HCT116 (cell line): Measurements from ENCODE around the gene PRICKLE2. TPM values are rescaled to one million over a fixed set of nuclear protein-coding genes. Genes with fewer than 3 reads are reported as not detected.

ENCODE experiments used
- ATAC-seq: fragments of 200-7000 bp; cut with Tn5 transposase; 2 replicates; pipeline ENCODE4 v1.9.1; 2020; ENCODE audit warnings: mild to moderate bottlenecking, moderate library complexity
- BruUV-seq: library from RNA; stranded (reverse); fragments of 400-500 nt; replicated peaks from 2 replicates; lab custom pipeline; 2021; lab: Mats Ljungman, UMichigan
- CTCF ChIA-PET: fragments of 300-600 bp; sonication (Branson Sonifier 250); formaldehyde crosslinking; loops from one replicate; lab custom pipeline; 2021; ENCODE audit warnings: antibody characterized with exemption; lab: Charles Lee
- POLR2A ChIA-PET: fragments of 300-600, 350-600 bp; sonication (Branson Sonifier 250); formaldehyde crosslinking; loops from one replicate; lab custom pipeline; 2021; ENCODE audit warnings: antibody characterized with exemption; lab: Charles Lee
- RAD21 ChIA-PET, 2 experiments: fragments of 300-600 bp; sonication (Branson Sonifier 250); formaldehyde crosslinking; loops; one replicate each; lab custom pipeline; 2023; ENCODE audit warnings: low total read pairs in 2 of 2; ENCODE audit not compliant: uncharacterized antibody in 2 of 2, unreplicated experiment in 2 of 2, low non-redundant PET in 1 of 2; lab: Charles Lee
- DNase-seq: peaks from one replicate; pipeline ENCODE4 v3.0.0-alpha.2; 2010; ENCODE audit warnings: low read depth, low spot score
- H2AFZ ChIP-seq: fragments of 200-600 bp; shearing (Covaris generic), sonication (generic); 2 replicates; pipeline ENCODE4 v1.6.1; 2017; ENCODE audit warnings: low read depth, mixed run types, mixed read lengths, antibody characterized with exemption, low read length; ENCODE audit not compliant: poor library complexity, severe bottlenecking
- H3K27ac ChIP-seq: 2 replicates; pipeline ENCODE4 v1.5.1; 2012; ENCODE audit warnings: low read depth, low read length
- H3K27me3 ChIP-seq: fragments of 200-600 bp; sonication (generic); 2 replicates; pipeline ENCODE4 v1.6.1; 2016; ENCODE audit warnings: mixed run types, low read length, mixed read lengths; ENCODE audit not compliant: insufficient read depth
- H3K36me3 ChIP-seq, 2 experiments: fragments of 200-500 bp in 1 of 2; fragments of 200-600 bp in 1 of 2; sonication (Bioruptor generic) in 1 of 2; sonication (generic) in 1 of 2; 2 replicates each; pipeline versions ENCODE4 v1.5.1 to v1.6.1; 2014 to 2016; ENCODE audit warnings: low read length in 2 of 2, inconsistent platforms in 1 of 2, mixed read lengths in 1 of 2, mixed run types in 1 of 2; ENCODE audit not compliant: insufficient read depth in 2 of 2, control insufficient read depth in 1 of 2
- H3K4me1 ChIP-seq, 2 experiments: fragments of 200-600 bp in 1 of 2; sonication (generic) in 1 of 2; 2 replicates each; pipeline versions ENCODE4 v1.5.1 to v1.6.1; 2012 to 2017; ENCODE audit warnings: low read length in 2 of 2, inconsistent platforms in 1 of 2, mild to moderate bottlenecking in 1 of 2, mixed read lengths in 1 of 2, mixed run types in 1 of 2, moderate library complexity in 1 of 2; ENCODE audit not compliant: insufficient read depth in 2 of 2, control insufficient read depth in 1 of 2
- H3K4me2 ChIP-seq: fragments of 200-600 bp; sonication (generic); 2 replicates; pipeline ENCODE4 v1.6.1; 2017; ENCODE audit warnings: mixed run types, low read length, mixed read lengths
- H3K4me3 ChIP-seq, 2 experiments: fragments of 200-600 bp in 1 of 2; sonication (generic) in 1 of 2; replicated peaks in 1 of 2; 2 replicates each; pipeline ENCODE4 v1.5.1; 2011 to 2016; ENCODE audit warnings: low read length in 2 of 2, control low read depth in 1 of 2, low read depth in 1 of 2, mild to moderate bottlenecking in 1 of 2, mixed read lengths in 1 of 2, mixed run types in 1 of 2
- H3K79me2 ChIP-seq: fragments of 200-600 bp; sonication (generic); 2 replicates; pipeline ENCODE4 v1.6.1; 2017; ENCODE audit warnings: mild to moderate bottlenecking, mixed run types, low read length, moderate library complexity, mixed read lengths; ENCODE audit not compliant: insufficient read depth
- H3K9ac ChIP-seq: fragments of 200-600 bp; sonication (generic); 2 replicates; pipeline ENCODE4 v1.6.1; 2016; ENCODE audit warnings: low read length, mixed read lengths
- H3K9me2 ChIP-seq: fragments of 200-600 bp; sonication (generic), shearing (Covaris generic); 2 replicates; pipeline ENCODE4 v1.6.1; 2017; ENCODE audit warnings: mixed run types, mild to moderate bottlenecking, moderate library complexity; ENCODE audit not compliant: insufficient read depth
- H3K9me3 ChIP-seq, 2 experiments: fragments of 200-500 bp in 1 of 2; fragments of 200-600 bp in 1 of 2; sonication (Bioruptor generic) in 1 of 2; sonication (generic) in 1 of 2; 2 replicates each; pipeline ENCODE4 v1.6.1; 2014 to 2017; ENCODE audit warnings: low read length in 2 of 2, mixed read lengths in 2 of 2, inconsistent platforms in 1 of 2, low read depth in 1 of 2, mild to moderate bottlenecking in 1 of 2, mixed run types in 1 of 2, moderate library complexity in 1 of 2; ENCODE audit not compliant: control insufficient read depth in 1 of 2, insufficient read depth in 1 of 2
- H4K20me1 ChIP-seq: fragments of 200-600 bp; sonication (generic), shearing (Covaris generic); 2 replicates; pipeline ENCODE4 v1.6.1; 2017; ENCODE audit warnings: mixed run types, mild to moderate bottlenecking, moderate library complexity; ENCODE audit not compliant: insufficient read depth
- CEBPB ChIP-seq: IDR thresholded peaks from 2 replicates; pipeline ENCODE4 v1.6.1; 2012; ENCODE audit warnings: low read depth
- CTCF ChIP-seq, 3 experiments: fragments of 200-600 bp in 1 of 3; sonication (generic) in 1 of 3; IDR thresholded peaks in 2 of 3; conservative IDR thresholded peaks in 1 of 3; 2 replicates each; pipeline ENCODE4 v1.5.1; 2012 to 2017; ENCODE audit warnings: low read depth in 2 of 3, low read length in 2 of 3, antibody characterized with exemption in 1 of 3, borderline replicate concordance in 1 of 3, control low read depth in 1 of 3, mild to moderate bottlenecking in 1 of 3, mixed read lengths in 1 of 3, mixed run types in 1 of 3, moderate library complexity in 1 of 3; ENCODE audit not compliant: insufficient read depth in 1 of 3
- EGR1 ChIP-seq: IDR thresholded peaks from 2 replicates; pipeline ENCODE4 v1.6.1; 2012; ENCODE audit warnings: low read depth
- ELF1 ChIP-seq: IDR thresholded peaks from 2 replicates; pipeline ENCODE4 v1.6.1; 2012; ENCODE audit warnings: low read depth, borderline replicate concordance
- EZH2 ChIP-seq: fragments of 200-600 bp; sonication (generic); IDR thresholded peaks from 2 replicates; pipeline ENCODE4 v1.6.1; 2017; ENCODE audit warnings: antibody characterized with exemption, mixed run types
- EZH2phosphoT487 ChIP-seq: fragments of 200-600 bp; IDR thresholded peaks from 2 replicates; pipeline ENCODE4 v1.6.1; 2018; ENCODE audit warnings: antibody characterized with exemption, borderline replicate concordance
- SRF ChIP-seq: IDR thresholded peaks from 2 replicates; pipeline ENCODE4 v1.6.1; 2012; ENCODE audit warnings: low read depth
- TCF7L2 ChIP-seq: IDR thresholded peaks from 2 replicates; pipeline ENCODE4 v1.7.0; 2011; ENCODE audit warnings: borderline replicate concordance, inconsistent platforms; ENCODE audit not compliant: insufficient read depth, insufficient read length; ENCODE audit errors: extremely low read depth
- ZFX ChIP-seq: fragments of 450-650 bp; IDR thresholded peaks from 2 replicates; pipeline ENCODE4 v1.6.1; 2017
- intact Hi-C: fragments of 100-400 bp; cut with micrococcal nuclease; formaldehyde crosslinking; loops from 2 replicates; pipeline ENCODE4 v1.10.0; 2022
- total RNA-seq: library from RNA; stranded (reverse); gene quantifications from one replicate; pipeline ENCODE4 v1.2.1, GENCODE V29; 2021; ENCODE audit not compliant: unreplicated experiment

Gene PRICKLE2
- total RNA-seq, 1 experiment from 2014 or later: 0.05 TPM

DNA sequence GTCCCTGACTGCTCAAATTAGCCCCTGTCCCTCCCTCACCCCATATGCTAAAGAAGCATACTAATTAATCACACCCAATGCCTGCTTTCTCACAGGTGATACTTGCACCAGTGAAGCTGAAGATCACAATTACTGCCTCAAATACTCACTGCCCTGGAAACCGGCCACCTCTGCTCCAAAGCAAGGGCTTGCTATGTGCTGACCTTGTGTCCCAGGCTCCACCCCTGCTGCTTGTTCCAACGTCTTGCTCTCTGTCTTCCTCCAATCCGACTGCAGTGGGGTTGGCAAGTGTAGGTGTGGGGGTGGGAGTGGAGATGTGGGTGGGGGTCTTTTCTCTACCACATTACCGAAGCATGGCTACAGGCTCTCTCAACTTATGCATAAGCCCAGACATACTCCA lies 146.3 kb downstream of the PRICKLE2 start:
- ChIA-PET POLR2A (no interaction called here), CTCF (no interaction called here)
- intact Hi-C loops: no loop called here

More for the DNA sequence above, 146.3 kb downstream of the PRICKLE2 start:
- no peak overlapping the region for H3K9ac ChIP-seq
- H3K4me2 ChIP-seq: no peak overlapping the region
- H4K20me1 ChIP-seq: no peaks in the 10 kb centered on the region
- TF ChIP-seq SRF (no peak), CEBPB (no peak), EGR1 (no peak), EZH2 (no peak), CTCF (IDR thresholded peaks at IDR 0.05 in 2 of 3, conservative IDR thresholded peaks at IDR 0.05 in 1 of 3; ENCODE audit: borderline replicate concordance in 1 of 3, insufficient read depth in 1 of 3, low read depth in 2 of 3, low read length in 2 of 3) (no peak), TCF7L2 (no peak), ELF1 (no peak), ZFX (no peak), EZH2phosphoT487 (no peak)
- ATAC-seq (no peak), DNase-seq (no peak)
- no TSS peak for BruUV-seq
- no peak overlapping the region for H2AFZ ChIP-seq
- no peak overlapping the region for H3K4me3 ChIP-seq
- peaks cover 13% of the 10 kb centered on the region; the same call in 1 of the 2 replicates for H3K27me3 ChIP-seq
- no peaks in the 10 kb centered on the region for H3K36me3 ChIP-seq
- no peaks in the 10 kb centered on the region for H3K4me1 ChIP-seq
- H3K27ac ChIP-seq: no peak overlapping the region
- H3K79me2 ChIP-seq: no peaks in the 10 kb centered on the region
- no peaks in the 10 kb centered on the region for H3K9me2 ChIP-seq
- H3K9me3 ChIP-seq: no peaks in the 10 kb centered on the region
- RAD21 ChIA-PET: no interaction called here
